HEK293 (cell line): Measurements from ENCODE around the gene YWHAG.

Experiments
- CTCF ChIA-PET: fragments of 350-600 bp; formaldehyde crosslinking; extraction: SDS; loops from one replicate; lab custom pipeline; 2021; ENCODE audit warnings: antibody characterized with exemption; lab: Yijun Ruan, JAX
- POLR2A ChIA-PET: fragments of 300-600 bp; formaldehyde crosslinking; extraction: SDS; loops from one replicate; lab custom pipeline; 2020; ENCODE audit warnings: antibody characterized with exemption, inconsistent platforms; lab: Yijun Ruan, JAX
- H3K27ac ChIP-seq: fragments of 200-500 bp; sonication (Bioruptor generic); 2 replicates; pipeline ENCODE4 v1.5.1; 2014; ENCODE audit warnings: low read depth, low read length, control low read depth, inconsistent platforms; ENCODE audit errors: extremely low read depth
- H3K36me3 ChIP-seq, 2 experiments: fragments of 200-500 bp in 1 of 2; sonication (Bioruptor generic) in 1 of 2; 1 replicate in 1 of 2; 2 replicates in 1 of 2; pipeline ENCODE4 v1.5.1; 2014 to 2017; ENCODE audit warnings: inconsistent platforms in 2 of 2, low read length in 2 of 2; ENCODE audit not compliant: control insufficient read depth in 2 of 2, insufficient read depth in 1 of 2
- H3K4me1 ChIP-seq: fragments of 200-500 bp; sonication (Bioruptor generic); 2 replicates; pipeline ENCODE4 v1.5.1; 2014; ENCODE audit warnings: mild to moderate bottlenecking, low read length, inconsistent platforms; ENCODE audit not compliant: control insufficient read depth, insufficient read depth
- H3K4me3 ChIP-seq: 2 replicates; pipeline ENCODE4 v1.5.1; 2011; ENCODE audit warnings: low read depth, mild to moderate bottlenecking, control low read depth, low read length, moderate library complexity
- H3K9me3 ChIP-seq: fragments of 200-500 bp; sonication (Bioruptor generic); 2 replicates; pipeline ENCODE4 v1.5.1; 2014; ENCODE audit warnings: low read depth, low read length, inconsistent platforms; ENCODE audit not compliant: control insufficient read depth, insufficient read depth
- ELK4 ChIP-seq: IDR thresholded peaks from 2 replicates; pipeline ENCODE4 v1.6.1; 2011; ENCODE audit warnings: mild to moderate bottlenecking, low read depth, low read length, borderline replicate concordance
- GLIS2 ChIP-seq: fragments of 450-650 bp; formaldehyde crosslinking; IDR thresholded peaks from 2 replicates; pipeline ENCODE4 v1.5.1; 2016; ENCODE audit warnings: missing biosample characterization, missing genetic modification characterization
- KLF9 ChIP-seq: fragments of 450-650 bp; formaldehyde crosslinking; IDR thresholded peaks from 2 replicates; pipeline ENCODE4 v1.5.1; 2016; ENCODE audit warnings: missing biosample characterization, missing genetic modification characterization, low read depth
- PRDM2 ChIP-seq: fragments of 450-650 bp; formaldehyde crosslinking; IDR thresholded peaks from 2 replicates; pipeline ENCODE4 v1.5.1; 2016; ENCODE audit warnings: missing biosample characterization, missing genetic modification characterization, borderline replicate concordance
- SP2 ChIP-seq: fragments of 450-650 bp; formaldehyde crosslinking; IDR thresholded peaks from 2 replicates; pipeline ENCODE4 v1.5.1; 2016; ENCODE audit warnings: missing biosample characterization, missing genetic modification characterization
- ZBTB11 ChIP-seq: fragments of 450-650 bp; formaldehyde crosslinking; conservative IDR thresholded peaks from 2 replicates; pipeline ENCODE4 v1.5.1; 2016; ENCODE audit warnings: low read depth, missing biosample characterization, missing genetic modification characterization
- ZBTB6 ChIP-seq: fragments of 450-650 bp; formaldehyde crosslinking; IDR thresholded peaks from 2 replicates; pipeline ENCODE4 v1.5.1; 2017; ENCODE audit warnings: missing biosample characterization, missing genetic modification characterization
- ZBTB7A ChIP-seq: fragments of 450-650 bp; formaldehyde crosslinking; IDR thresholded peaks from 2 replicates; pipeline ENCODE4 v1.5.1; 2016; ENCODE audit warnings: low read depth, missing biosample characterization, missing genetic modification characterization
- ZNF112 ChIP-seq: fragments of 450-650 bp; formaldehyde crosslinking; IDR thresholded peaks from 2 replicates; pipeline ENCODE4 v1.5.0; 2017; ENCODE audit warnings: missing biosample characterization, missing genetic modification characterization
- ZNF169 ChIP-seq: fragments of 450-650 bp; formaldehyde crosslinking; IDR thresholded peaks from 2 replicates; pipeline ENCODE4 v1.5.1; 2016; ENCODE audit warnings: missing biosample characterization, missing genetic modification characterization
- ZNF2 ChIP-seq: fragments of 450-650 bp; formaldehyde crosslinking; IDR thresholded peaks from 2 replicates; pipeline ENCODE4 v1.5.1; 2016; ENCODE audit warnings: missing biosample characterization, missing genetic modification characterization
- ZNF239 ChIP-seq: fragments of 450-650 bp; formaldehyde crosslinking; IDR thresholded peaks from 2 replicates; pipeline ENCODE4 v1.5.1; 2016; ENCODE audit warnings: missing biosample characterization, missing genetic modification characterization
- ZNF366 ChIP-seq: fragments of 450-650 bp; formaldehyde crosslinking; conservative IDR thresholded peaks from 2 replicates; pipeline ENCODE4 v1.5.1; 2016; ENCODE audit warnings: missing biosample characterization, missing genetic modification characterization
- ZNF518A ChIP-seq: fragments of 450-650 bp; formaldehyde crosslinking; conservative IDR thresholded peaks from 2 replicates; pipeline ENCODE4 v1.5.1; 2016; ENCODE audit warnings: low read depth, missing biosample characterization, missing genetic modification characterization
- ZNF521 ChIP-seq: fragments of 450-650 bp; formaldehyde crosslinking; IDR thresholded peaks from 2 replicates; pipeline ENCODE4 v1.5.1; 2017; ENCODE audit warnings: missing biosample characterization, mild to moderate bottlenecking, missing genetic modification characterization
- ZNF558 ChIP-seq: fragments of 450-650 bp; formaldehyde crosslinking; IDR thresholded peaks from 2 replicates; pipeline ENCODE4 v1.5.1; 2016; ENCODE audit warnings: missing biosample characterization, missing genetic modification characterization
- ZNF610 ChIP-seq: fragments of 450-650 bp; formaldehyde crosslinking; IDR thresholded peaks from 2 replicates; pipeline ENCODE4 v1.5.1; 2016; ENCODE audit warnings: missing biosample characterization, missing genetic modification characterization, borderline replicate concordance
- ZNF624 ChIP-seq: fragments of 450-650 bp; formaldehyde crosslinking; IDR thresholded peaks from 2 replicates; pipeline ENCODE4 v1.5.1; 2017; ENCODE audit warnings: missing biosample characterization, missing genetic modification characterization
- ZNF791 ChIP-seq: fragments of 450-650 bp; formaldehyde crosslinking; IDR thresholded peaks from 2 replicates; pipeline ENCODE4 v1.5.1; 2016; ENCODE audit warnings: missing biosample characterization, missing genetic modification characterization

YWHAG gene

GRCh38 chr7:76302347-76303201 is 56.2 kb downstream of the YWHAG start, which contains the start of gene HSPB1:
Gene HSPB1 (plus strand): TSS chr7:76302673. CDS start chr7:76302713, 40 bp downstream.
- H3K4me1 ChIP-seq = peaks cover 2% of the 10 kb centered on the region; the same call in 1 of the 2 replicates
- peak within 1 kb of the TSS; percentile 37 for H3K4me3 ChIP-seq
- H3K9me3 ChIP-seq = no peaks in the 10 kb centered on the region
- ChIA-PET POLR2A (interaction anchor here (0.6 to 1.5 kb wide), 7 partner anchors 8 to 136 kb away, joined by 3 to 9 read pairs (median 3); partner anchors contain the start of gene YWHAG), CTCF (interaction anchor here (0.6 to 7.2 kb wide), 6 partner anchors 10 to 32 kb away, joined by 3 to 48 read pairs (median 3); no protein-coding TSS in a partner anchor)
- H3K36me3 ChIP-seq = no peaks in the 10 kb centered on the region
- peak within 1 kb of the TSS; percentile 35; the same call in 1 of the 2 replicates for H3K27ac ChIP-seq
- TF ChIP-seq ZNF169 (tag by site-specific recombination) (no peak), ZNF624 (tag by site-specific recombination) (no peak), ZNF112 (no peak), GLIS2 (tag by site-specific recombination) (0 out of 2 replicates have a peak, but pooled peaks have one; percentile 16), ZNF366 (tag by site-specific recombination) (no peak), ZBTB6 (peak; percentile 95), ZNF558 (tag by site-specific recombination) (no peak), ZNF610 (no peak), ZNF2 (tag by site-specific recombination) (no peak), ZNF518A (tag by site-specific recombination) (no peak), ZNF239 (no peak), ZBTB11 (tag by site-specific recombination) (no peak), SP2 (peak; percentile 54), ZNF791 (tag by site-specific recombination) (no peak), ELK4 (no peak), KLF9 (no peak), ZBTB7A (tag by site-specific recombination) (no peak), PRDM2 (no peak), ZNF521 (tag by site-specific recombination) (no peak)
